Nephron progenitor cell (in vitro differentiated cells): ENCODE results near the gene CCDC85A.

ENCODE experiments used
- DNase-seq: peaks from one replicate; pipeline ENCODE4 v3.0.0; 2021
- H3K27ac Mint-ChIP-seq: 2 replicates; pipeline ENCODE4 v1.8.0; 2021; ENCODE audit warnings: mild to moderate bottlenecking, moderate library complexity, mixed read lengths
- H3K27me3 Mint-ChIP-seq: 2 replicates; pipeline ENCODE4 v1.8.0; 2021; ENCODE audit warnings: mild to moderate bottlenecking, low read depth, mixed read lengths; ENCODE audit not compliant: poor library complexity
- H3K36me3 Mint-ChIP-seq: 2 replicates; pipeline ENCODE4 v1.8.0; 2021; ENCODE audit warnings: low read depth, mixed read lengths
- H3K4me1 Mint-ChIP-seq: 2 replicates; pipeline ENCODE4 v1.8.0; 2021; ENCODE audit warnings: mixed read lengths
- H3K4me3 Mint-ChIP-seq: 2 replicates; pipeline ENCODE4 v1.8.0; 2021; ENCODE audit warnings: mild to moderate bottlenecking, moderate library complexity, mixed read lengths
- H3K9me3 Mint-ChIP-seq: 2 replicates; pipeline ENCODE4 v1.8.0; 2021; ENCODE audit warnings: mild to moderate bottlenecking, moderate library complexity, mixed read lengths
- CTCF ChIP-seq: fragments of 200-600 bp; sonication (generic); IDR thresholded peaks from 2 replicates; pipeline ENCODE4 v1.5.0; 2021; ENCODE audit warnings: antibody characterized with exemption

Gene CCDC85A

GRCh38 chr2:56208380-56208779 is 24.6 kb downstream of the CCDC85A start:
- peak overlapping the region; percentile 19 for H3K27ac Mint-ChIP-seq
- H3K27me3 Mint-ChIP-seq, result peaks cover 3% of the 10 kb centered on the region
- H3K4me1 Mint-ChIP-seq, result no peaks in the 10 kb centered on the region
- DNase-seq, result no peak
- no peaks in the 10 kb centered on the region for H3K36me3 Mint-ChIP-seq
- H3K9me3 Mint-ChIP-seq, result peaks cover 4% of the 10 kb centered on the region
- no peak overlapping the region for H3K4me3 Mint-ChIP-seq
- TF ChIP-seq CTCF, result no peak

- no peak overlapping the region for H3K4me3 Mint-ChIP-seq
- TF ChIP-seq CTCF, result no peak
- H3K27ac Mint-ChIP-seq, result no peak overlapping the region
- H3K36me3 Mint-ChIP-seq, result no peaks in the 10 kb centered on the region
- H3K9me3 Mint-ChIP-seq, result peaks cover 4% of the 10 kb centered on the region
- no peak for DNase-seq
- H3K27me3 Mint-ChIP-seq, result peaks cover 3% of the 10 kb centered on the region
- H3K4me1 Mint-ChIP-seq, result no peaks in the 10 kb centered on the region
These were observed 25.9 kb downstream of the CCDC85A start for GRCh38 chr2:56209701-56210100.

GRCh38 chr2:56210291-56210690 is 26.5 kb downstream of the CCDC85A start:
- H3K36me3 Mint-ChIP-seq, result no peaks in the 10 kb centered on the region
- peaks cover 3% of the 10 kb centered on the region for H3K27me3 Mint-ChIP-seq
- peaks cover 4% of the 10 kb centered on the region for H3K9me3 Mint-ChIP-seq
- TF ChIP-seq CTCF, result no peak
- no peak for DNase-seq
- H3K4me1 Mint-ChIP-seq, result no peaks in the 10 kb centered on the region
- H3K4me3 Mint-ChIP-seq, result no peak overlapping the region
- no peak overlapping the region for H3K27ac Mint-ChIP-seq

DNA sequence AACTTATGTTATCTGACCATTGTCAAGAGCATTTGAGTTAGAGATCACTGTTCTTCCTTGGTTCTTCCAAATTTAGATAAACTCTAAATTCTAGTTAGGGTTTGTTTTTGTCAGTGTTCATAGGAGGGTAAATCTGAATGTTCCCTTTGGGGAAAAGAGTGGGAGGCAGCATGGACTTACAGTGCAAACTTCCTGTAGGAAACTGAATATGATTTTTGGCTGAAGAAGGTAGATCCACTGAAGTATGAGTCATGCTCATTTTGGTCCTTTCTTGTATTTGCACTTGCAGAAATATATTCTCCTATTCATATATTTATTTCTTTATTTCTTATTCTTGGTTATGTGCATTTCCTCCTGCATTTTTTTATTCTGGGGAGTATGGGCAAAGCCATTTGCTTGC is 27.3 kb downstream of the CCDC85A start:
- TF ChIP-seq CTCF, result no peak

GRCh38 chr2:56215911-56216310 is 32.1 kb downstream of the CCDC85A start:
- Mint-ChIP-seq H3K9me3 (no peaks in the 10 kb centered on the region), H3K4me3 (no peak overlapping the region), H3K27ac (no peak overlapping the region), H3K4me1 (no peaks in the 10 kb centered on the region), H3K27me3 (peaks cover 4% of the 10 kb centered on the region), H3K36me3 (no peaks in the 10 kb centered on the region)
- TF ChIP-seq CTCF, result no peak
- DNase-seq, result no peak

More for the DNA sequence above, 27.3 kb downstream of the CCDC85A start:
- Mint-ChIP-seq H3K4me1 (no peaks in the 10 kb centered on the region), H3K9me3 (no peaks in the 10 kb centered on the region), H3K27ac (no peak overlapping the region), H3K4me3 (no peak overlapping the region), H3K36me3 (no peaks in the 10 kb centered on the region), H3K27me3 (peaks cover 3% of the 10 kb centered on the region)
- no peak for DNase-seq

GRCh38 chr2:56217106-56217505 is 33.3 kb downstream of the CCDC85A start:
- no peak for DNase-seq
- Mint-ChIP-seq H3K4me1 (no peaks in the 10 kb centered on the region), H3K9me3 (peaks cover 4% of the 10 kb centered on the region), H3K36me3 (no peaks in the 10 kb centered on the region), H3K27ac (no peak overlapping the region), H3K27me3 (peaks cover 4% of the 10 kb centered on the region), H3K4me3 (no peak overlapping the region)
- no peak for TF ChIP-seq CTCF
